ENCODE results near the gene NDUFA7. TPM values are rescaled to one million over a fixed set of nuclear protein-coding genes. Genes with fewer than 3 reads are reported as not detected.

NDUFA7 gene
- total and polyA plus RNA-seq, 2 of the 13 experiments (the other 11 are each of a cell fraction or from before 2014, with no cell fraction given), result 64.5 to 71.5 TPM

GRCh38 chr19:8363803-8364771 is 42.9 kb upstream of the NDUFA7 start, which contains the start of gene ANGPTL4 (continued):
- TF ChIP-seq HNF1B (CRISPR knock-in tag; IDR thresholded peaks at IDR 0.05), result peak; percentile 76
- TF ChIP-seq ZNF24 (IDR thresholded peaks at IDR 0.05), result no peak
- no peak for TF ChIP-seq ISL2 (CRISPR knock-in tag; IDR thresholded peaks at IDR 0.05)
- peak; percentile 51; the same call in 1 of the 2 replicates for TF ChIP-seq KDM5B (CRISPR knock-in tag; IDR thresholded peaks at IDR 0.05; ENCODE audit: borderline replicate concordance)
- TF ChIP-seq IRF9 (CRISPR knock-in tag; IDR thresholded peaks at IDR 0.05; ENCODE audit: borderline replicate concordance), result peak; percentile 24; the same call in 1 of the 2 replicates
- TF ChIP-seq KMT2B (CRISPR knock-in tag; IDR thresholded peaks at IDR 0.05), result 0 out of 2 replicates have a peak, but pooled peaks have one; percentile 33
- TF ChIP-seq RBFOX2 (IDR thresholded peaks at IDR 0.05; ENCODE audit: low read depth, low read length), result peak; percentile 82
- TF ChIP-seq ZNF781 (CRISPR knock-in tag; IDR thresholded peaks at IDR 0.05; ENCODE audit: borderline replicate concordance, not compliant biosample characterization), result no peak
- TF ChIP-seq ZNF468 (CRISPR knock-in tag; IDR thresholded peaks at IDR 0.05), result no peak
- TF ChIP-seq ZBTB3 (CRISPR knock-in tag; IDR thresholded peaks at IDR 0.05; ENCODE audit: borderline replicate concordance, low read depth), result no peak
- TF ChIP-seq NR2F6 (IDR thresholded peaks at IDR 0.05), result no peak
- TF ChIP-seq NR2F6 (CRISPR knock-in tag; IDR thresholded peaks at IDR 0.05), result 0 out of 2 replicates have a peak, but pooled peaks have one; percentile 5
- no peak for TF ChIP-seq GATAD1 (CRISPR knock-in tag; IDR thresholded peaks at IDR 0.05)
- TF ChIP-seq AHDC1 (CRISPR knock-in tag; IDR thresholded peaks at IDR 0.05; ENCODE audit: borderline replicate concordance), result no peak
- TF ChIP-seq ZNF335 (CRISPR knock-in tag; IDR thresholded peaks at IDR 0.05), result no peak
- no peak for TF ChIP-seq ZNF414 (CRISPR knock-in tag; IDR thresholded peaks at IDR 0.05)
- TF ChIP-seq ATF7 (IDR thresholded peaks at IDR 0.05), result no peak
- TF ChIP-seq ATF7 (CRISPR knock-in tag; IDR thresholded peaks at IDR 0.05), result 0 out of 2 replicates have a peak, but pooled peaks have one; percentile 55
- TF ChIP-seq ZBTB38 (CRISPR knock-in tag; IDR thresholded peaks at IDR 0.05), result peak; percentile 30; the same call in 1 of the 2 replicates
- no peak for TF ChIP-seq GPN1 (CRISPR knock-in tag; IDR thresholded peaks at IDR 0.05; ENCODE audit: borderline replicate concordance)
- no peak for TF ChIP-seq MIXL1 (CRISPR knock-in tag; IDR thresholded peaks at IDR 0.05)

Data from HepG2 (cell line).